Fibroblast of upper back skin (primary cell): ENCODE results near the gene FYB2.

Experiments
- DNase-seq: peaks from one replicate; pipeline ENCODE4 v3.0.0-alpha.2; 2013

FYB2 gene

DNA sequence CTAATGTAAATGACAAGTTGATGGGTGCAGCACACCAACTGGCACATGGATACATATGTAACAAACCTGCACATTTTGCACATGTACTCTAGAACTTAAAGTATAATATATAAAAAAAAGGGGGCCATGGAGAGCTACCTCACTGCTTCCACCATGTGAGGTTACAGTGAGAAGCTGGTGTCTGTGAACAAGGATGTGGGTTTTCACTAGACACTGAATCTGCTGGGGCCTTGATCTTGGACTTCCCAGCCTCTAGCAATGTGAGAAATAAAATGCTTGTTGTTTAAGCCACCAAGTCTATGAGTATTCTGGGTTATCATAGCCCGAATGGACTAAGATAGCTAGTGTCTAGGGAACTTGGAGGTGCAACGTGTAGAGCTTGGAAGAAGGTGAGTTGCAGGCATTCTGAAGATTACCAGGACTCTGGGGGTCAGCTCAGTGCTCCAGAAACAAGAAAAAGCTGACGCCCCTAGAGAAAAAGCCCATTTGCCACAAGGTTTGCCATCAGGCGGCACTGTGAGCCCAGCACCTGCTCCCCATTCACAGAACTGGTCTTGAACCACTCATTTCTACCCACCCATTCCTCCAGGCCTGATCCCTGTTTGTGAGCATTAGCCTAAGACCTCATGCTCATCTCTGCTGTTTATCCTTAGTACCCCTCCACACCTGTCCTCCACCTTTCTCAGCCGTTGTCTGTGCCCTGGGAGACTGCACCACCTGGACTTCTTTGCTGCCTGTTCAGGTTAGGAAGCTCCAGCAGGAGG lies 15.1 kb upstream of the FYB2 start:
- DNase-seq, result no peak

DNA sequence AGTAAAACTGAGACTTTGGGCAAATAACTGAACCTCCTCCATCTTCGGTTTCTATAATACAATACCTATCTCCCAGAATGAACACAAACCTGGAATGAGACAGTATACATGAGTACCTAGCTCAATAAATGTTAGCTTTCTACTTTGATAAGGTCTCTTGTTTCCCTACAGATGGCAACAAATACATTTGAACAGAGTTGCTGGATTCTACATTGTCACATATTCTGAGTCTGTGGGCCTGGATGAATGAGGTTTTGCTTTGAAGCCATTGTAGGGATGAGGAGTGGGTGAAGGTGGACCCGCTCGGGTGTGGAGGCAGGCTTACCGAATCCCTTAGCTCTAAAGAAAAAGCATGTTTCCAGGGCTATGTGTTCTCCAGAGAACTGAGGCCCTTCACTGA lies 13.9 kb upstream of the FYB2 start:
- no peak for DNase-seq

DNA sequence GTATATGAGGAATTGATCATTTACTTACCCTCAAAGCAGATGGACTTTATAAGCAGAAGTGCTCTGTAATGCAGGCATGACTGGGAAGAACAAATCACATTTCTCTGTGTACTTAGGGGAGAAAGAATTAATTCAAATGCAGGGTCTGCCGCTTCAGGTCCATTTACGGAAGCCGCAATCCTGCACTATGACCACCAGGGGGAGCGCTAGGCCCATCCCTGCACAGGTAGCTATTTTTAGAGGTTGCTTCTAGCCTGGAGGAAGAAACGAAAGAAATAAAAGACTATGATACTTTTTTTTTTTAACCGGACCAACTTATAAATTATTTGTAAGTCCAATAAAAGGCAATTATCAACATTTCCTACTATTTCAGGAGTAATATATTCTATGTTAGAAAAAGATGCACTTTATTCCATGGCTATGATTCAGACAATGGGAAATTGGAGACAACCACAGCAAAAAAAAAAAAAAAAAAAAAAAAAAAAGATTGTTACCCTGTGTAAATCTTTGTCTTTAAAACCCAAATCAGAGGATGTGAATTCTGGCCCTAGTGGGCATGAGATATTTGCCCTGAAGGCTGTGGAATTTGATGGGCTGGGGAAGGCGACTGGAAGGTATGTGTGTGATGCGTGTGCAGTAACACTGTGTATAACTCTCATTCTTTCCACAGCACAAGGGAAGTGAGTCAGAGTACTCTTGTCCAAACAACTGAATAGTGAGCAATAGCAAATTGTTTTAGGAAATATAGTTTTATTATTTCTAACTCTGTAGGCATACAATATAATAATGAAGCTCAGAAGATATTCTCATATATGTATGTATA lies 12.9 kb upstream of the FYB2 start:
- DNase-seq, result peak; percentile 95

DNA sequence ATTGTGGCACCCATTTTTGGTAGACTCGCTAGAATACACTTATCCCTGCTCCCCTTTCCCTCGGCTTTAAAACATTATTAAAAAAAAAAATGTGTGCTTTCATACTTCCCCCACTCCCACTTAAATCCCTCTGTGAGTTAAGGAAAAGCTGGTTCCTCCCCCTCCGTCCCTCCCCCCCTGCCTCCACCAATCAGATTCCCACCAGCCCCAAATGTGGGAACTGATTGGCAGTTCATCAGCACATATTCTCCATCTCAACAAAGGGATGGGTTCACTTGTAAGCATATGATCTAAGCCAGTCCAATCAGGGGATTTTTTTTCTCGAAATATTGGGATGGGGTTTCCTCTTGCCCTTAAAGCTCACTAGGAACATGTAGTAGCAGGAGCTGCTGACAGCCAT lies 10.8 kb upstream of the FYB2 start:
- no peak for DNase-seq

- DNase-seq, result no peak
Measured at GRCh38 chr1:56827711-56828110, 8.5 kb upstream of the FYB2 start.

GRCh38 chr1:56825436-56825835 lies 6.2 kb upstream of the FYB2 start:
- no peak for DNase-seq

DNA sequence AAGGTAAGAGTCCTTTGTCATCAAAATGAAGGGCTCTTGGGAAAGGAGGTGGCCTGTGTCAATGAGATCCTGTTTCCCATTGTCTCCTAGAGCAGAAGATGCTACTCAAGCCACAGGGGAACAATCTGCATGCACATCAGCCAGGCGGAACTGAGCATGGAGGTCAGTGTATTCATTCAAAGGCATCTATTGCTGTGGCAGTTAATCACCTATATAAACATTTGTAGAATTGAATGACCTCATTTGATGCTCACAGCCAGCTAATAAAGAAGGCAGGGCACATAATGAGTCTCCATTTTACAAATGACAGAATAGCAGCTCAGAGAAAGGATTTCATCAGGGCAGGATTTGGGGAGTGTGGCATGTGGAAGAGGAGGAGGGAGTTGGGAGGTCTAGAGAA lies 5.7 kb upstream of the FYB2 start:
- DNase-seq, result no peak

DNA sequence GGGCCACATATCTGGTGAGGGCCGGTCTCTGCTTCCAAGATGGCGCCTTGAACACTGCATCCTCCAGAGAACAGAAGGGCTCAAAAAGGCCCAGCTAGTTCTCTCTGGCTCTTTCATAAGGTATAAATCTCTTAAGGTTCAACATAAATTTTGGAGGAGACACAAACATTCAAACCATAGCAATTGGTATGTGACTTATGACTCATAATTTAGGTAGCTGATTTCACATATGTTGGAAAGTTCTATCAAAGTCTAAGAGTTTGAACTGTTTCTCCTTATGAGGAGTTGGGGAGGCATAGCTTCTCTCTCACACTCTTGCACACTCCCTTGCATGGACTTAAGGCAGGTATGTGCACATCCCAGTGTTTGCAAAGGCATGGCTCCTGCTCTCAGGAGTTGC lies 5.1 kb upstream of the FYB2 start:
- peak; percentile 75 for DNase-seq

GRCh38 chr1:56821462-56821797 lies 2.2 kb upstream of the FYB2 start:
- no peak for DNase-seq

DNA sequence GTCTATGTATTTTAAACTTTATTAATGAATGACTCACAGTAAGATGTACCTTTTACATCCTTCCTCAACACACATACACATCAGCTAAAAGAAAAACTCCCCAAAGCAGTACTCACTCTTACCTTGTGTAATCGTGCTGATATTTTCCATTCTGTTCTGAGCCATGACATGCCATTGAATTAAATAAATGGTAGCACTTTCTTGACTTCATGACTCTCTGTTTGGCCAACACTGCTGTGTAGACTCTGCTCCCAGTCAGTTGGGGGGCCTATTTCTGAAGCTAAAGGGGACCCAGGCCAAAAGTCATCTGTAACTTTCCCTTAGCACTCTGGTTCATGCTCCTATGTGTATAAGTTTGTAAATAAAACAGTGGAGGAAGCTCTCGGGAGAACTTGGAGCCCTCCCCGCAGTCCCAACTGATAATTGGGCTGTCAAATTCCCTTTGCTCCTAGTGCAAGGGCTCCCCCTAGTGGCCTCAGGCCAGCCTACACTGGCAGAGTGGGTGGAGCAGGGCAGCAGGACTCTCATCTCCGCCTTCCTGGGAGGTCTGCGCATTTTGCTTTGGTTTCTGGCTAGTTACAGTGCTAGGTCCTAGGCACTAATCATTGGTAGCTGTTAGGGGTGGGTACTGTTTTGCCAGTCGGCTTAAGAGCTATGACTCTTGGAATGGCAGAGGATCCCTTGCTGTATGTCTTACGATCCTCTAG lies 1.7 kb upstream of the FYB2 start:
- DNase-seq, result peak; percentile 81

- no peak for DNase-seq
Measured at GRCh38 chr1:56817716-56818463, 1.3 kb downstream of the FYB2 start.

GRCh38 chr1:56816909-56817308 lies 2.3 kb downstream of the FYB2 start:
- no peak for DNase-seq

- DNase-seq, result no peak
Measured at GRCh38 chr1:56816264-56816663, 2.9 kb downstream of the FYB2 start.

- DNase-seq, result no peak
Measured at GRCh38 chr1:56814205-56814604, 5.0 kb downstream of the FYB2 start.

GRCh38 chr1:56811331-56811730 lies 7.9 kb downstream of the FYB2 start:
- no peak for DNase-seq

GRCh38 chr1:56808410-56808809 lies 10.8 kb downstream of the FYB2 start:
- no peak for DNase-seq

DNA sequence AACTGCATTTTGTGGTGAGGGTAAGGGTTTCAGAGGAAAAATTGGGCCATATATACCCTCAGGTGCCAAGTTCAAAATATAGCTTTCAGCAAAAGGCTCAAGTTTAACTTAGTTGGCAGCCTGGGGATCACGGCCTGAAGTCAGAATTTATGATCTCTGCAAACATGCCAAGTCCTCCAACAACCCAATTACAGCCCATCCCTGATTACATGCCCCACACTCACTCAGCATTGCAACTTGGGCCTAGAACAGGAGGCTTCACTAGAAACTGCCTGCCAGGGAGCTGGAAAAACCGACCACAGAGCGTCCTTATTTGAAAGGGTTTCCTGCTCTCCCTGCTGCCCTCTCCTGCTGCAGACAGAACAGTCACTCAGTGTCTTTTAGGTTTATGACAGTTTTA lies 12.4 kb downstream of the FYB2 start:
- peak; percentile 12 for DNase-seq

GRCh38 chr1:56803561-56804156 lies 15.5 kb downstream of the FYB2 start:
- DNase-seq, result peak; percentile 25

- DNase-seq, result peak; percentile 35
Measured at GRCh38 chr1:56799605-56800400, 19.4 kb downstream of the FYB2 start.

- DNase-seq, result peak; percentile 30
Measured at GRCh38 chr1:56798053-56798471, 21.1 kb downstream of the FYB2 start.

DNA sequence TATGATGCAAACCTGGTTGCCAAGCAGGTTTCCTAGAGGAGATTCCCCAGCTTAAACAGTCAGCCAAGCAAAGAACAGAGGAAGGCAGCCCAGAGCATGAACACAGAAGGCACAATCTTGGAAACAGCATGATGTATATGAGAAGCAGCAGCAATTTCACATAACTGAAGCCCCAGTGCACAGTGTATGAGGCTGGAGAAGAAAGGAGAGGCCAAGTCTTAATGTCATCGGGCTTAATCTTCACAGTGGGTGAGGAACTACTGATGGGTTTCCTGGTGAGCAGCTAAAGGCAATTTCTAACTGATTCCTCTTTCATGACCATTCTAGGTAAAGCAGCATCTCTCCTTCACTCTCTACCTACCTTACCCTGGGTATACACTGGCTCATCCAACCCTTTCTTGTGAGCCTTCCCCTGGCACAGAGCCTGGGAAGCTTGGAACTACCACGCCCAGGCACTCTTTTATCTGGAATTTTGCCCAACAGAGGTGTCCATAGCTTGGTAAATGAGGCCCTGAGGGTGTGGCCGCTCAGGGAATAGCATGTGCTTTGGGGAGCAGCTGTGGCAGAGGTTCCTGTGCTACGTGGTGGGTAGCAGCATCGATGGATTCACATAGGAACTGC lies 22.0 kb downstream of the FYB2 start:
- no peak for DNase-seq
